Measurements from ENCODE around the gene KCNIP4.

- TF ChIP-seq, protein P1, sequence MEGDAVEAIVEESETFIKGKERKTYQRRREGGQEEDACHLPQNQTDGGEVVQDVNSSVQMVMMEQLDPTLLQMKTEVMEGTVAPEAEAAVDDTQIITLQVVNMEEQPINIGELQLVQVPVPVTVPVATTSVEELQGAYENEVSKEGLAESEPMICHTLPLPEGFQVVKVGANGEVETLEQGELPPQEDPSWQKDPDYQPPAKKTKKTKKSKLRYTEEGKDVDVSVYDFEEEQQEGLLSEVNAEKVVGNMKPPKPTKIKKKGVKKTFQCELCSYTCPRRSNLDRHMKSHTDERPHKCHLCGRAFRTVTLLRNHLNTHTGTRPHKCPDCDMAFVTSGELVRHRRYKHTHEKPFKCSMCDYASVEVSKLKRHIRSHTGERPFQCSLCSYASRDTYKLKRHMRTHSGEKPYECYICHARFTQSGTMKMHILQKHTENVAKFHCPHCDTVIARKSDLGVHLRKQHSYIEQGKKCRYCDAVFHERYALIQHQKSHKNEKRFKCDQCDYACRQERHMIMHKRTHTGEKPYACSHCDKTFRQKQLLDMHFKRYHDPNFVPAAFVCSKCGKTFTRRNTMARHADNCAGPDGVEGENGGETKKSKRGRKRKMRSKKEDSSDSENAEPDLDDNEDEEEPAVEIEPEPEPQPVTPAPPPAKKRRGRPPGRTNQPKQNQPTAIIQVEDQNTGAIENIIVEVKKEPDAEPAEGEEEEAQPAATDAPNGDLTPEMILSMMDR (conservative IDR thresholded peaks at IDR 0.05; ENCODE audit: low read depth, low read length) = no peak
- TF ChIP-seq MXI1 (IDR thresholded peaks at IDR 0.05; ENCODE audit: borderline replicate concordance, low read depth, low read length) (no peak), POLR2A (IDR thresholded peaks at IDR 0.05; ENCODE audit: low read depth, low read length) (no peak), SMC3 (IDR thresholded peaks at IDR 0.05; ENCODE audit: low read depth, low read length) (no peak), RAD21 (IDR thresholded peaks at IDR 0.05; ENCODE audit: low read length) (no peak), RFX5 (IDR thresholded peaks at IDR 0.05; ENCODE audit: low read depth, low read length) (no peak), CEBPB (IDR thresholded peaks at IDR 0.05; ENCODE audit: low read depth, low read length) (no peak), MAFK (IDR thresholded peaks at IDR 0.05; ENCODE audit: low read depth, low read length) (no peak), BHLHE40 (IDR thresholded peaks at IDR 0.05; ENCODE audit: low read depth, low read length) (no peak)
- TF ChIP-seq, protein P2, sequence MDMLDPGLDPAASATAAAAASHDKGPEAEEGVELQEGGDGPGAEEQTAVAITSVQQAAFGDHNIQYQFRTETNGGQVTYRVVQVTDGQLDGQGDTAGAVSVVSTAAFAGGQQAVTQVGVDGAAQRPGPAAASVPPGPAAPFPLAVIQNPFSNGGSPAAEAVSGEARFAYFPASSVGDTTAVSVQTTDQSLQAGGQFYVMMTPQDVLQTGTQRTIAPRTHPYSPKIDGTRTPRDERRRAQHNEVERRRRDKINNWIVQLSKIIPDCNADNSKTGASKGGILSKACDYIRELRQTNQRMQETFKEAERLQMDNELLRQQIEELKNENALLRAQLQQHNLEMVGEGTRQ (IDR thresholded peaks at IDR 0.05; ENCODE audit: low read depth, low read length) = no peak
- TF ChIP-seq, protein P3, sequence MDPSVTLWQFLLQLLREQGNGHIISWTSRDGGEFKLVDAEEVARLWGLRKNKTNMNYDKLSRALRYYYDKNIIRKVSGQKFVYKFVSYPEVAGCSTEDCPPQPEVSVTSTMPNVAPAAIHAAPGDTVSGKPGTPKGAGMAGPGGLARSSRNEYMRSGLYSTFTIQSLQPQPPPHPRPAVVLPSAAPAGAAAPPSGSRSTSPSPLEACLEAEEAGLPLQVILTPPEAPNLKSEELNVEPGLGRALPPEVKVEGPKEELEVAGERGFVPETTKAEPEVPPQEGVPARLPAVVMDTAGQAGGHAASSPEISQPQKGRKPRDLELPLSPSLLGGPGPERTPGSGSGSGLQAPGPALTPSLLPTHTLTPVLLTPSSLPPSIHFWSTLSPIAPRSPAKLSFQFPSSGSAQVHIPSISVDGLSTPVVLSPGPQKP (IDR thresholded peaks at IDR 0.05; ENCODE audit: borderline replicate concordance, low read depth, low read length) = no peak
Observed at GRCh38 chr4:21363701-21364100, 584.9 kb downstream of the KCNIP4 start.
